PC-9 (cell line): Measurements from ENCODE around the gene ETHE1. TPM values are rescaled to one million over a fixed set of nuclear protein-coding genes. Genes with fewer than 3 reads are reported as not detected.

Source experiments
- BruUV-seq: library from RNA; stranded (reverse); fragments of 400-500 nt; replicated peaks from 2 replicates; lab custom pipeline; 2021; lab: Mats Ljungman, UMichigan
- CTCF ChIA-PET: fragments of 300-600 bp; sonication (Branson Sonifier 250); formaldehyde crosslinking; loops from one replicate; lab custom pipeline; 2022; ENCODE audit warnings: antibody characterized with exemption; lab: Charles Lee
- POLR2A ChIA-PET: fragments of 300-600 bp; sonication (Branson Sonifier 250); formaldehyde crosslinking; loops from one replicate; lab custom pipeline; 2022; ENCODE audit warnings: antibody characterized with exemption; ENCODE audit not compliant: unreplicated experiment; lab: Charles Lee
- DNase-seq, 2 experiments: peaks; one replicate each; pipeline versions ENCODE4 v3.0.0 to v3.0.0-alpha.2; 2015 to 2022; ENCODE audit warnings: mixed read lengths in 1 of 2
- H2AFZ ChIP-seq: fragments of 200-600 bp; sonication (generic); 2 replicates; pipeline ENCODE4 v1.8.1; 2017; ENCODE audit warnings: antibody characterized with exemption
- H3F3A ChIP-seq: fragments of 200-600 bp; sonication (generic); 2 replicates; pipeline ENCODE4 v1.8.1; 2017; ENCODE audit warnings: antibody characterized with exemption, mild to moderate bottlenecking, low read depth; ENCODE audit not compliant: insufficient read depth
- H3K27ac ChIP-seq: fragments of 200-600 bp; sonication (generic); 2 replicates; pipeline ENCODE4 v1.6.1; 2016; ENCODE audit warnings: mixed run types
- H3K27me3 ChIP-seq: fragments of 200-600 bp; sonication (generic); 2 replicates; pipeline ENCODE4 v1.6.1; 2016; ENCODE audit warnings: low read depth, mixed run types; ENCODE audit not compliant: insufficient read depth
- H3K36me3 ChIP-seq: fragments of 200-600 bp; sonication (generic); 2 replicates; pipeline ENCODE4 v1.6.1; 2016; ENCODE audit warnings: low read depth, mixed run types
- H3K4me1 ChIP-seq: fragments of 200-600 bp; sonication (generic); replicated peaks from 2 replicates; pipeline ENCODE4 v1.6.1; 2016; ENCODE audit warnings: mixed run types; ENCODE audit not compliant: insufficient read depth
- H3K4me2 ChIP-seq: fragments of 200-600 bp; sonication (generic); 2 replicates; pipeline ENCODE4 v1.6.1; 2017; ENCODE audit warnings: mixed run types
- H3K4me3 ChIP-seq: fragments of 200-600 bp; sonication (generic); 2 replicates; pipeline ENCODE4 v1.6.1; 2016; ENCODE audit warnings: mixed run types
- H3K79me2 ChIP-seq: fragments of 200-600 bp; sonication (generic); 2 replicates; pipeline ENCODE4 v1.6.1; 2017; ENCODE audit warnings: low read depth, mixed run types
- H3K9me2 ChIP-seq: fragments of 200-600 bp; sonication (generic); 2 replicates; pipeline ENCODE4 v1.8.1; 2017; ENCODE audit warnings: mild to moderate bottlenecking; ENCODE audit not compliant: insufficient read depth
- H3K9me3 ChIP-seq: fragments of 200-600 bp; sonication (generic); 2 replicates; pipeline ENCODE4 v1.8.1; 2016; ENCODE audit warnings: low read depth; ENCODE audit not compliant: insufficient read depth
- H4K20me1 ChIP-seq: fragments of 200-600 bp; sonication (generic); 2 replicates; pipeline ENCODE4 v1.8.1; 2017; ENCODE audit not compliant: insufficient read depth
- CTCF ChIP-seq: fragments of 200-600 bp; sonication (generic); conservative IDR thresholded peaks from 2 replicates; pipeline ENCODE4 v1.6.1; 2017; ENCODE audit warnings: mixed run types, antibody characterized with exemption, mild to moderate bottlenecking, moderate library complexity
- EZH2 ChIP-seq: fragments of 200-600 bp; sonication (generic); IDR thresholded peaks from 2 replicates; pipeline ENCODE4 v1.8.0; 2017; ENCODE audit warnings: antibody characterized with exemption, low read depth
- intact Hi-C: fragments of 100-400 bp; cut with micrococcal nuclease; formaldehyde crosslinking; loops from one replicate; pipeline ENCODE4 v1.10.0; 2022; ENCODE audit not compliant: unreplicated experiment
- total RNA-seq: library from RNA; stranded (reverse); gene quantifications from 2 replicates; pipeline ENCODE4 v1.2.3, GENCODE V29; 2021

ETHE1 gene
- total RNA-seq, 1 experiment from 2014 or later, result 83.4 TPM

GRCh38 chr19:43563816-43564457, 36.9 kb upstream of the ETHE1 start:
- intact Hi-C loops, result no loop called here
- TF ChIP-seq EZH2, result no peak
- TF ChIP-seq CTCF, result no peak
- CTCF ChIA-PET, result no interaction called here

GRCh38 chr19:43562698-43563241, 35.8 kb upstream of the ETHE1 start:
- H3K27ac ChIP-seq, result no peak overlapping the region
- H3K9me3 ChIP-seq, result no peaks in the 10 kb centered on the region
- DNase-seq, result no peak
- H3K36me3 ChIP-seq, result no peaks in the 10 kb centered on the region
- intact Hi-C loops, result no loop called here
- H3K27me3 ChIP-seq, result no peaks in the 10 kb centered on the region
- H3K4me3 ChIP-seq, result no peak overlapping the region
- ChIA-PET CTCF (no interaction called here), POLR2A (no interaction called here)
- no TSS peak for BruUV-seq
- peaks cover 12% of the 10 kb centered on the region; the same call in 1 of the 2 replicates for H3F3A ChIP-seq
- no peaks in the 10 kb centered on the region; the same call in 1 of the 2 replicates for H4K20me1 ChIP-seq
- H3K4me2 ChIP-seq, result no peak overlapping the region
- TF ChIP-seq CTCF (no peak), EZH2 (no peak)
- no peaks in the 10 kb centered on the region for H3K9me2 ChIP-seq
- H2AFZ ChIP-seq, result no peak overlapping the region
- H3K79me2 ChIP-seq, result no peaks in the 10 kb centered on the region
- H3K4me1 ChIP-seq, result no peaks in the 10 kb centered on the region

More at GRCh38 chr19:43563816-43564457, 36.9 kb upstream of the ETHE1 start:
- POLR2A ChIA-PET, result no interaction called here
- H3K4me3 ChIP-seq, result no peak overlapping the region
- H3K79me2 ChIP-seq, result no peaks in the 10 kb centered on the region
- no peaks in the 10 kb centered on the region for H3K36me3 ChIP-seq
- no peak overlapping the region for H3K27ac ChIP-seq
- H4K20me1 ChIP-seq, result no peaks in the 10 kb centered on the region; the same call in 1 of the 2 replicates
- no peak overlapping the region for H3K4me2 ChIP-seq
- no peaks in the 10 kb centered on the region for H3K4me1 ChIP-seq
- DNase-seq, result no peak
- H2AFZ ChIP-seq, result no peak overlapping the region
- H3K27me3 ChIP-seq, result no peaks in the 10 kb centered on the region
- H3K9me2 ChIP-seq, result no peaks in the 10 kb centered on the region
- no peaks in the 10 kb centered on the region for H3K9me3 ChIP-seq
- H3F3A ChIP-seq, result peaks cover 8% of the 10 kb centered on the region; the same call in 1 of the 2 replicates
- BruUV-seq, result no TSS peak

GRCh38 chr19:43562226-43562697, 35.3 kb upstream of the ETHE1 start:
- peaks cover 13% of the 10 kb centered on the region; the same call in 1 of the 2 replicates for H3F3A ChIP-seq
- H4K20me1 ChIP-seq, result no peaks in the 10 kb centered on the region; the same call in 1 of the 2 replicates
- H3K4me3 ChIP-seq, result no peak overlapping the region
- POLR2A ChIA-PET, result no interaction called here
- no peak overlapping the region for H3K27ac ChIP-seq
- H3K79me2 ChIP-seq, result no peaks in the 10 kb centered on the region
- H3K36me3 ChIP-seq, result no peaks in the 10 kb centered on the region
- no TSS peak for BruUV-seq
- no peak for DNase-seq
- TF ChIP-seq CTCF (no peak), EZH2 (no peak)
- H3K9me2 ChIP-seq, result no peaks in the 10 kb centered on the region
- H3K4me2 ChIP-seq, result no peak overlapping the region
- intact Hi-C loops, result no loop called here
- no peak overlapping the region for H2AFZ ChIP-seq
- no peaks in the 10 kb centered on the region for H3K4me1 ChIP-seq
- no peaks in the 10 kb centered on the region for H3K9me3 ChIP-seq
- CTCF ChIA-PET, result no interaction called here
- no peaks in the 10 kb centered on the region for H3K27me3 ChIP-seq
